ENCODE measurements around the gene CYP26B1. TPM values are rescaled to one million over a fixed set of nuclear protein-coding genes. Genes with fewer than 3 reads are reported as not detected.

Gene CYP26B1
- total RNA-seq, 1 experiment from 2014 or later, result not detected

DNA sequence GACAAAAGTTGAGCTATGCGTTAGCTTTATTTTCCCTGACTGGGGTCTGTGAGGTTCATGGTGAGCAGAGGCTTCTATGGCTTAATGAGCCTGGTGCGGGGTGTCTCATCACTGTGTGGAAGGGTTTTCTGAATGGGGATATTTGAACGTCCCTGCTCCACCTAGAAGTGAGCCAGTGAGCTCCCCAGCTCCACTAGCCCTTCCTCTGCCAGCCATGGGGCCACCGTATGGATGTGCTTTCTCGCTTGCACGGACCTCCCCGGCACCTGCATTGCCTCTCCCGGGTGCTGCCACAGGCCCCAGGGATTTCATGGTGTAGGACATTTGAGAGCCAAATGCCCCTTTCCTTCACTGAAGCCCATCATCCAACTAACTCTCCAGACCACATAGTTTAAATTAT is 37.8 kb downstream of the CYP26B1 start:
- H2AFZ ChIP-seq (ENCODE audit: low read length), result no peak overlapping the region
- no peaks in the 10 kb centered on the region for H3K9me2 ChIP-seq (replicated peaks; ENCODE audit: insufficient read depth, low read length)
- no peaks in the 10 kb centered on the region for H3K9me3 ChIP-seq (ENCODE audit: low read length)
- no peaks in the 10 kb centered on the region for H3K4me1 ChIP-seq (ENCODE audit: low read length)
- no peak for DNase-seq
- no peak overlapping the region for H3K4me3 ChIP-seq (ENCODE audit: low read length)
- no peak overlapping the region for H3K27ac ChIP-seq (ENCODE audit: low read length)
- H3K4me2 ChIP-seq (ENCODE audit: low read depth, low read length, poor library complexity, severe bottlenecking), result no peak overlapping the region
- H3K9ac ChIP-seq (ENCODE audit: low read length), result no peak overlapping the region
- H3K27me3 ChIP-seq (ENCODE audit: low read length), result no peaks in the 10 kb centered on the region
- H4K20me1 ChIP-seq (ENCODE audit: insufficient read depth, low read depth, low read length), result no peaks in the 10 kb centered on the region
- no peaks in the 10 kb centered on the region for H3K79me2 ChIP-seq (ENCODE audit: low read length)
- no peaks in the 10 kb centered on the region for H3K36me3 ChIP-seq (ENCODE audit: insufficient read depth, low read length)

DNA sequence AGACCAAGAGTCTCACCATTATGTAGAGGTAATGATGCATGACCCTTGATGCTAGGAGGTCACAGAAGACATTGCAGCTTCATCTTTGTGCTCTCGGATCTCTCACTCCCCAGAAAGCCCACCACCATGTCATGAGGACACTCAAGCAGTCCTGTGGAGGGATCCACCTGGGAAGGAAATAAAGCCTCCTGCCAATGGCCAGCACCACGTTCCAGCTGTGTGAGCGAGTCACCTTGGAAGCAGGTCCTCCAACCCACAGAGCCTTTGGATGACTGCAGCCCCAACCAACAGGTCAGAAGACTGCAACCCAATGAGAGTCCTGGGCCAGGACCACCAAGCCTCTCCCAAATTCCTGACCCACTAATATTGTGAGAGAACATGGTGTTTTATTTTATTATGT is 38.4 kb downstream of the CYP26B1 start:
- Histone ChIP-seq H3K4me2 (ENCODE audit: low read depth, low read length, poor library complexity, severe bottlenecking) (no peak overlapping the region), H3K27me3 (ENCODE audit: low read length) (no peaks in the 10 kb centered on the region), H3K27ac (ENCODE audit: low read length) (no peak overlapping the region), H3K36me3 (ENCODE audit: insufficient read depth, low read length) (no peaks in the 10 kb centered on the region), H2AFZ (ENCODE audit: low read length) (no peak overlapping the region), H3K79me2 (ENCODE audit: low read length) (no peaks in the 10 kb centered on the region), H3K9me3 (ENCODE audit: low read length) (no peaks in the 10 kb centered on the region), H4K20me1 (ENCODE audit: insufficient read depth, low read depth, low read length) (no peaks in the 10 kb centered on the region), H3K9me2 (replicated peaks; ENCODE audit: insufficient read depth, low read length) (no peaks in the 10 kb centered on the region), H3K9ac (ENCODE audit: low read length) (no peak overlapping the region), H3K4me1 (ENCODE audit: low read length) (no peaks in the 10 kb centered on the region), H3K4me3 (ENCODE audit: low read length) (no peak overlapping the region)
- DNase-seq, result no peak

- no peaks in the 10 kb centered on the region for H3K79me2 ChIP-seq (ENCODE audit: low read length)
- H3K9me2 ChIP-seq (replicated peaks; ENCODE audit: insufficient read depth, low read length), result no peaks in the 10 kb centered on the region
- DNase-seq, result no peak
- no peak overlapping the region for H3K27ac ChIP-seq (ENCODE audit: low read length)
- H3K9ac ChIP-seq (ENCODE audit: low read length), result no peak overlapping the region
- H3K9me3 ChIP-seq (ENCODE audit: low read length), result no peaks in the 10 kb centered on the region
- H2AFZ ChIP-seq (ENCODE audit: low read length), result no peak overlapping the region
- no peaks in the 10 kb centered on the region for H4K20me1 ChIP-seq (ENCODE audit: insufficient read depth, low read depth, low read length)
- H3K27me3 ChIP-seq (ENCODE audit: low read length), result no peaks in the 10 kb centered on the region
- H3K4me1 ChIP-seq (ENCODE audit: low read length), result no peaks in the 10 kb centered on the region
- H3K4me3 ChIP-seq (ENCODE audit: low read length), result no peak overlapping the region
- no peak overlapping the region for H3K4me2 ChIP-seq (ENCODE audit: low read depth, low read length, poor library complexity, severe bottlenecking)
- H3K36me3 ChIP-seq (ENCODE audit: insufficient read depth, low read length), result no peaks in the 10 kb centered on the region
These were observed 39.5 kb downstream of the CYP26B1 start for GRCh38 chr2:72108121-72108520.

DNA sequence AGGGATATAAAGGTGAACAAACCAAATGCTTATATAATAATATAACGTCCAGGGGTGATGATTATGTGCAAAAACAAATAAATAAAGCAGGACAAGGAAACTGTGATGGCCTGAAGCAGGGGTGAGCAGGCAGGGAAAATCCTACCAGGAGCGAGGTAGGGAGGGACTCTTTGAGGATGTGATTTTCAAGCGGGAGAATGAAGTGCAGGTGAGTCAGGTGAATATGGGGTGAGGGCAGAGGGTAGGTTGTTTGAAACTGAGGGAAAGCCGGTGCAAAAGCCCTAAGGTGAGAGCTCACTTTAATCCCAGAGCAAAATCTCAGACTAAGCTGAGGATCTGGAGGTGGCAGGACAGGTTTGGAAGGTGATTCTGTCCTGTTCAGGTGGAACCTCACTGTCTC is 40.7 kb downstream of the CYP26B1 start:
- no peak for DNase-seq
- H3K27me3 ChIP-seq (ENCODE audit: low read length), result no peaks in the 10 kb centered on the region
- no peaks in the 10 kb centered on the region for H3K9me2 ChIP-seq (replicated peaks; ENCODE audit: insufficient read depth, low read length)
- no peaks in the 10 kb centered on the region for H3K79me2 ChIP-seq (ENCODE audit: low read length)
- H3K4me3 ChIP-seq (ENCODE audit: low read length), result no peak overlapping the region
- no peak overlapping the region for H3K27ac ChIP-seq (ENCODE audit: low read length)
- no peak overlapping the region for H2AFZ ChIP-seq (ENCODE audit: low read length)
- no peak overlapping the region for H3K4me2 ChIP-seq (ENCODE audit: low read depth, low read length, poor library complexity, severe bottlenecking)
- H3K4me1 ChIP-seq (ENCODE audit: low read length), result no peaks in the 10 kb centered on the region
- no peaks in the 10 kb centered on the region for H3K36me3 ChIP-seq (ENCODE audit: insufficient read depth, low read length)
- no peak overlapping the region for H3K9ac ChIP-seq (ENCODE audit: low read length)
- no peaks in the 10 kb centered on the region for H3K9me3 ChIP-seq (ENCODE audit: low read length)
- H4K20me1 ChIP-seq (ENCODE audit: insufficient read depth, low read depth, low read length), result no peaks in the 10 kb centered on the region

GRCh38 chr2:72104821-72105588 is 42.7 kb downstream of the CYP26B1 start:
- H3K36me3 ChIP-seq (ENCODE audit: insufficient read depth, low read length), result no peaks in the 10 kb centered on the region
- no peak overlapping the region for H3K9ac ChIP-seq (ENCODE audit: low read length)
- H3K4me2 ChIP-seq (ENCODE audit: low read depth, low read length, poor library complexity, severe bottlenecking), result no peak overlapping the region
- H3K27ac ChIP-seq (ENCODE audit: low read length), result no peak overlapping the region
- H3K4me3 ChIP-seq (ENCODE audit: low read length), result no peak overlapping the region
- H2AFZ ChIP-seq (ENCODE audit: low read length), result no peak overlapping the region
- no peaks in the 10 kb centered on the region for H3K9me3 ChIP-seq (ENCODE audit: low read length)
- no peaks in the 10 kb centered on the region for H3K4me1 ChIP-seq (ENCODE audit: low read length)
- no peak for DNase-seq
- no peaks in the 10 kb centered on the region for H4K20me1 ChIP-seq (ENCODE audit: insufficient read depth, low read depth, low read length)
- H3K27me3 ChIP-seq (ENCODE audit: low read length), result no peaks in the 10 kb centered on the region
- H3K79me2 ChIP-seq (ENCODE audit: low read length), result no peaks in the 10 kb centered on the region
- H3K9me2 ChIP-seq (replicated peaks; ENCODE audit: insufficient read depth, low read length), result no peaks in the 10 kb centered on the region

- DNase-seq, result no peak
- no peaks in the 10 kb centered on the region for H4K20me1 ChIP-seq (ENCODE audit: insufficient read depth, low read depth, low read length)
- no peak overlapping the region for H3K4me3 ChIP-seq (ENCODE audit: low read length)
These were observed 44.0 kb downstream of the CYP26B1 start for GRCh38 chr2:72103690-72104089.

DNA sequence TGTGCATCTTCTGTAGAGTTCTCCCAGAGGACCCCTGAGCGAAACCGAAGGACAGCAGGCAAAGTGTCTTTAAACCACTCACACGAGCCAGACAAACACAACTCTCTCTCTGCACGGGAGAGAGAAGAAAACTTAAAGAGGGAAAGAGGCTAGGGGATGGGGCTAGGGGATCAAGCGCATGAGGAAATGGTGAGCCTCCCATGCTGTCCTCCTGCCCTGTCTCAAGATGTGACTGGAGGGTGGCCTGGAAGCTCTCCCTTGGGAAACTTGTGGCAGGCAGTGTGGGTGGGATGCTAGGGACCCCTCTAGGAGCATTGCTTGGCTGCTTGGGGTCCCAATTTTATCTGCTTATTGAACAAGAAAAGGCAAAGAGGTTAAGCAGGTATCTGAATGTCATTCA is 44.5 kb downstream of the CYP26B1 start:
- no peak overlapping the region for H2AFZ ChIP-seq (ENCODE audit: low read length)
- H3K27ac ChIP-seq (ENCODE audit: low read length), result no peak overlapping the region
- H3K4me2 ChIP-seq (ENCODE audit: low read depth, low read length, poor library complexity, severe bottlenecking), result no peak overlapping the region
- no peaks in the 10 kb centered on the region for H3K9me2 ChIP-seq (replicated peaks; ENCODE audit: insufficient read depth, low read length)
- H3K9me3 ChIP-seq (ENCODE audit: low read length), result no peaks in the 10 kb centered on the region
- no peaks in the 10 kb centered on the region for H3K36me3 ChIP-seq (ENCODE audit: insufficient read depth, low read length)
- no peaks in the 10 kb centered on the region for H3K79me2 ChIP-seq (ENCODE audit: low read length)
- no peaks in the 10 kb centered on the region for H4K20me1 ChIP-seq (ENCODE audit: insufficient read depth, low read depth, low read length)
- H3K9ac ChIP-seq (ENCODE audit: low read length), result no peak overlapping the region
- no peaks in the 10 kb centered on the region for H3K4me1 ChIP-seq (ENCODE audit: low read length)
- no peaks in the 10 kb centered on the region for H3K27me3 ChIP-seq (ENCODE audit: low read length)
- H3K4me3 ChIP-seq (ENCODE audit: low read length), result no peak overlapping the region
- no peak for DNase-seq

More at GRCh38 chr2:72103690-72104089, 44.0 kb downstream of the CYP26B1 start:
- Histone ChIP-seq H3K9me2 (replicated peaks; ENCODE audit: insufficient read depth, low read length) (no peaks in the 10 kb centered on the region), H2AFZ (ENCODE audit: low read length) (no peak overlapping the region), H3K27me3 (ENCODE audit: low read length) (no peaks in the 10 kb centered on the region), H3K9ac (ENCODE audit: low read length) (no peak overlapping the region), H3K4me2 (ENCODE audit: low read depth, low read length, poor library complexity, severe bottlenecking) (no peak overlapping the region), H3K9me3 (ENCODE audit: low read length) (no peaks in the 10 kb centered on the region), H3K79me2 (ENCODE audit: low read length) (no peaks in the 10 kb centered on the region), H3K27ac (ENCODE audit: low read length) (no peak overlapping the region), H3K4me1 (ENCODE audit: low read length) (no peaks in the 10 kb centered on the region), H3K36me3 (ENCODE audit: insufficient read depth, low read length) (no peaks in the 10 kb centered on the region)

GRCh38 chr2:72098935-72099334 is 48.7 kb downstream of the CYP26B1 start:
- H3K9me3 ChIP-seq (ENCODE audit: low read length), result no peaks in the 10 kb centered on the region
- no peaks in the 10 kb centered on the region for H3K4me1 ChIP-seq (ENCODE audit: low read length)
- no peak overlapping the region for H2AFZ ChIP-seq (ENCODE audit: low read length)
- H3K4me3 ChIP-seq (ENCODE audit: low read length), result no peak overlapping the region
- H3K79me2 ChIP-seq (ENCODE audit: low read length), result no peaks in the 10 kb centered on the region
- DNase-seq, result no peak
- no peak overlapping the region for H3K9ac ChIP-seq (ENCODE audit: low read length)
- no peaks in the 10 kb centered on the region for H4K20me1 ChIP-seq (ENCODE audit: insufficient read depth, low read depth, low read length)
- H3K9me2 ChIP-seq (replicated peaks; ENCODE audit: insufficient read depth, low read length), result no peaks in the 10 kb centered on the region
- H3K27ac ChIP-seq (ENCODE audit: low read length), result no peak overlapping the region
- no peak overlapping the region for H3K4me2 ChIP-seq (ENCODE audit: low read depth, low read length, poor library complexity, severe bottlenecking)
- no peaks in the 10 kb centered on the region for H3K27me3 ChIP-seq (ENCODE audit: low read length)
- no peaks in the 10 kb centered on the region for H3K36me3 ChIP-seq (ENCODE audit: insufficient read depth, low read length)
